ENCODE results near the gene VSNL1.

DNA sequence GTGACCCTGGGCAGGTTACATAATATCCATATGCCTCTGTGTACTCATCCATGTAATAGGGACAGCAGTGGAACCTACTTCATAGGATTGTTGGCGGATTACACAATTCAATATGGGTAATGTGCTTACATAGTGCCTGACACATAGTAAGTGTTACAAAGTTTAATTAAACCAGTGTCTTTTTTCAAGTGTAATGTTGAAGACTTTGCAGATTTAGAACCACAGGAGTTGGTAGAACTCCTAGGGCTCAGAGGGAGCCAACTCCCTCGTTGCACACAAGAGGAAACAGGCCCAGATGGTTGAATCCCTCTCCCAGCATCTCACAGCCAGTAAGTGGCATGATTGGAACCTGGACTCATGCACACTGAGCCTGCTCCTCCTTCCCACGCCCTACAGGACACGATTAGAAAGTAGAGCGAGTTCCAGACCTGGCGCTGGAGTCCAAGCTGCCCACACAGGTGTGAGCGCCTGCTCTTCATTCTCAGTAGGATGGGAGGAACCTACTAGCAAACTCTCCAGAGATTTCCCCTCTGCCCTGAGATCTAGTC, 97.8 kb downstream of the VSNL1 start:
- no peak for TF ChIP-seq EZH2 (IDR thresholded peaks at IDR 0.05)
- TF ChIP-seq, protein P1, sequence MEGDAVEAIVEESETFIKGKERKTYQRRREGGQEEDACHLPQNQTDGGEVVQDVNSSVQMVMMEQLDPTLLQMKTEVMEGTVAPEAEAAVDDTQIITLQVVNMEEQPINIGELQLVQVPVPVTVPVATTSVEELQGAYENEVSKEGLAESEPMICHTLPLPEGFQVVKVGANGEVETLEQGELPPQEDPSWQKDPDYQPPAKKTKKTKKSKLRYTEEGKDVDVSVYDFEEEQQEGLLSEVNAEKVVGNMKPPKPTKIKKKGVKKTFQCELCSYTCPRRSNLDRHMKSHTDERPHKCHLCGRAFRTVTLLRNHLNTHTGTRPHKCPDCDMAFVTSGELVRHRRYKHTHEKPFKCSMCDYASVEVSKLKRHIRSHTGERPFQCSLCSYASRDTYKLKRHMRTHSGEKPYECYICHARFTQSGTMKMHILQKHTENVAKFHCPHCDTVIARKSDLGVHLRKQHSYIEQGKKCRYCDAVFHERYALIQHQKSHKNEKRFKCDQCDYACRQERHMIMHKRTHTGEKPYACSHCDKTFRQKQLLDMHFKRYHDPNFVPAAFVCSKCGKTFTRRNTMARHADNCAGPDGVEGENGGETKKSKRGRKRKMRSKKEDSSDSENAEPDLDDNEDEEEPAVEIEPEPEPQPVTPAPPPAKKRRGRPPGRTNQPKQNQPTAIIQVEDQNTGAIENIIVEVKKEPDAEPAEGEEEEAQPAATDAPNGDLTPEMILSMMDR (IDR thresholded peaks at IDR 0.05), result no peak
- no peak for TF ChIP-seq EZH2phosphoT487 (IDR thresholded peaks at IDR 0.05)
